ENCODE results near the gene STYXL1. TPM values are rescaled to one million over a fixed set of nuclear protein-coding genes. Genes with fewer than 3 reads are reported as not detected.

The STYXL1 gene
- total RNA-seq, 1 donor from 2014 or later: 28.5 TPM

- H3K27ac Mint-ChIP-seq (ENCODE audit: unreplicated experiment): no peak overlapping the region
- no peak overlapping the region for H3K4me3 Mint-ChIP-seq (ENCODE audit: unreplicated experiment)
Measured at GRCh38 chr7:76050545-76050944, 2.7 kb upstream of the STYXL1 start.

GRCh38 chr7:76049295-76049694 lies 1.5 kb upstream of the STYXL1 start:
- H3K9me3 Mint-ChIP-seq (ENCODE audit: low read depth): no peaks in the 10 kb centered on the region
- H3K36me3 Mint-ChIP-seq (ENCODE audit: low read depth): peaks cover 3% of the 10 kb centered on the region
- H3K27ac Mint-ChIP-seq (ENCODE audit: unreplicated experiment): peak overlapping the region; percentile 1
- peaks cover 26% of the 10 kb centered on the region for H3K4me1 Mint-ChIP-seq (ENCODE audit: low read depth)
- no peaks in the 10 kb centered on the region for H3K27me3 Mint-ChIP-seq (ENCODE audit: low read depth)
- peak overlapping the region; percentile 92 for H3K4me3 Mint-ChIP-seq (ENCODE audit: unreplicated experiment)
- TF ChIP-seq CTCF (IDR thresholded peaks at IDR 0.05): no peak
- no peak for DNase-seq (ENCODE audit: low spot score)

More at GRCh38 chr7:76050545-76050944, 2.7 kb upstream of the STYXL1 start:
- Mint-ChIP-seq H3K36me3 (ENCODE audit: low read depth) (peaks cover 3% of the 10 kb centered on the region), H3K4me1 (ENCODE audit: low read depth) (peaks cover 26% of the 10 kb centered on the region), H3K9me3 (ENCODE audit: low read depth) (no peaks in the 10 kb centered on the region), H3K27me3 (ENCODE audit: low read depth) (no peaks in the 10 kb centered on the region)
- no peak for DNase-seq (ENCODE audit: low spot score)
- TF ChIP-seq CTCF (IDR thresholded peaks at IDR 0.05): no peak

- H3K36me3 Mint-ChIP-seq (ENCODE audit: low read depth): peaks cover 3% of the 10 kb centered on the region
Measured at GRCh38 chr7:76048668-76048988, 828 bp upstream of the STYXL1 start.

GRCh38 chr7:76047305-76047810 lies 442 bp downstream of the STYXL1 start:
- Mint-ChIP-seq H3K36me3 (ENCODE audit: low read depth) (peaks cover 3% of the 10 kb centered on the region), H3K9me3 (ENCODE audit: low read depth) (no peaks in the 10 kb centered on the region), H3K4me3 (ENCODE audit: unreplicated experiment) (peak overlapping the region; percentile 92), H3K4me1 (ENCODE audit: low read depth) (peaks cover 26% of the 10 kb centered on the region), H3K27ac (ENCODE audit: unreplicated experiment) (peak overlapping the region; percentile 99), H3K27me3 (ENCODE audit: low read depth) (no peaks in the 10 kb centered on the region)
- TF ChIP-seq CTCF (IDR thresholded peaks at IDR 0.05): no peak
- no peak for DNase-seq (ENCODE audit: low spot score)

More at GRCh38 chr7:76048668-76048988, 828 bp upstream of the STYXL1 start:
- H3K27ac Mint-ChIP-seq (ENCODE audit: unreplicated experiment): peak overlapping the region; percentile 96
- TF ChIP-seq CTCF (IDR thresholded peaks at IDR 0.05): peak; percentile 32
- peaks cover 26% of the 10 kb centered on the region for H3K4me1 Mint-ChIP-seq (ENCODE audit: low read depth)
- H3K27me3 Mint-ChIP-seq (ENCODE audit: low read depth): no peaks in the 10 kb centered on the region
- peak overlapping the region; percentile 92 for H3K4me3 Mint-ChIP-seq (ENCODE audit: unreplicated experiment)
- DNase-seq (ENCODE audit: low spot score): no peak
- H3K9me3 Mint-ChIP-seq (ENCODE audit: low read depth): no peaks in the 10 kb centered on the region

GRCh38 chr7:76044375-76044865 lies 3.4 kb downstream of the STYXL1 start:
- no peak for TF ChIP-seq CTCF (IDR thresholded peaks at IDR 0.05)
- no peak for DNase-seq (ENCODE audit: low spot score)
- H3K4me3 Mint-ChIP-seq (ENCODE audit: unreplicated experiment): no peak overlapping the region
- peaks cover 16% of the 10 kb centered on the region for H3K4me1 Mint-ChIP-seq (ENCODE audit: low read depth)
- no peak overlapping the region for H3K27ac Mint-ChIP-seq (ENCODE audit: unreplicated experiment)
- H3K27me3 Mint-ChIP-seq (ENCODE audit: low read depth): no peaks in the 10 kb centered on the region
- H3K9me3 Mint-ChIP-seq (ENCODE audit: low read depth): no peaks in the 10 kb centered on the region
- no peaks in the 10 kb centered on the region for H3K36me3 Mint-ChIP-seq (ENCODE audit: low read depth)
